ENCODE measurements around the gene TMEM201.

GRCh38 chr1:9575486-9575885 lies 13.2 kb upstream of the TMEM201 start:
- TF ChIP-seq, protein P1, sequence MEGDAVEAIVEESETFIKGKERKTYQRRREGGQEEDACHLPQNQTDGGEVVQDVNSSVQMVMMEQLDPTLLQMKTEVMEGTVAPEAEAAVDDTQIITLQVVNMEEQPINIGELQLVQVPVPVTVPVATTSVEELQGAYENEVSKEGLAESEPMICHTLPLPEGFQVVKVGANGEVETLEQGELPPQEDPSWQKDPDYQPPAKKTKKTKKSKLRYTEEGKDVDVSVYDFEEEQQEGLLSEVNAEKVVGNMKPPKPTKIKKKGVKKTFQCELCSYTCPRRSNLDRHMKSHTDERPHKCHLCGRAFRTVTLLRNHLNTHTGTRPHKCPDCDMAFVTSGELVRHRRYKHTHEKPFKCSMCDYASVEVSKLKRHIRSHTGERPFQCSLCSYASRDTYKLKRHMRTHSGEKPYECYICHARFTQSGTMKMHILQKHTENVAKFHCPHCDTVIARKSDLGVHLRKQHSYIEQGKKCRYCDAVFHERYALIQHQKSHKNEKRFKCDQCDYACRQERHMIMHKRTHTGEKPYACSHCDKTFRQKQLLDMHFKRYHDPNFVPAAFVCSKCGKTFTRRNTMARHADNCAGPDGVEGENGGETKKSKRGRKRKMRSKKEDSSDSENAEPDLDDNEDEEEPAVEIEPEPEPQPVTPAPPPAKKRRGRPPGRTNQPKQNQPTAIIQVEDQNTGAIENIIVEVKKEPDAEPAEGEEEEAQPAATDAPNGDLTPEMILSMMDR (IDR thresholded peaks at IDR 0.05), result no peak
- TF ChIP-seq, protein P2, sequence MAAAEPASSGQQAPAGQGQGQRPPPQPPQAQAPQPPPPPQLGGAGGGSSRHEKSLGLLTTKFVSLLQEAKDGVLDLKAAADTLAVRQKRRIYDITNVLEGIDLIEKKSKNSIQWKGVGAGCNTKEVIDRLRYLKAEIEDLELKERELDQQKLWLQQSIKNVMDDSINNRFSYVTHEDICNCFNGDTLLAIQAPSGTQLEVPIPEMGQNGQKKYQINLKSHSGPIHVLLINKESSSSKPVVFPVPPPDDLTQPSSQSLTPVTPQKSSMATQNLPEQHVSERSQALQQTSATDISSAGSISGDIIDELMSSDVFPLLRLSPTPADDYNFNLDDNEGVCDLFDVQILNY (CRISPR knock-in tag; IDR thresholded peaks at IDR 0.05), result no peak
- TF ChIP-seq JUN (CRISPR knock-in tag; IDR thresholded peaks at IDR 0.05), result no peak
- TF ChIP-seq USF2 (CRISPR knock-in tag; IDR thresholded peaks at IDR 0.05), result no peak
- no peak for TF ChIP-seq RELA (CRISPR knock-in tag; IDR thresholded peaks at IDR 0.05; ENCODE audit: borderline replicate concordance)
- TF ChIP-seq MXD4 (CRISPR knock-in tag; IDR thresholded peaks at IDR 0.05; ENCODE audit: borderline replicate concordance), result no peak
- TF ChIP-seq ZBTB43 (CRISPR knock-in tag; IDR thresholded peaks at IDR 0.05), result no peak
- TF ChIP-seq ZNF138 (CRISPR knock-in tag; conservative IDR thresholded peaks at IDR 0.05), result no peak
- no peak for TF ChIP-seq SOX15 (CRISPR knock-in tag; IDR thresholded peaks at IDR 0.05)
- no peak for TF ChIP-seq KAT7 (CRISPR knock-in tag; IDR thresholded peaks at IDR 0.05; ENCODE audit: borderline replicate concordance)

All from WTC11 (cell line).